Stimulated activated CD4-positive, alpha-beta T cell treated with anti-CD3 and anti-CD28 coated beads, Interleukin-15, amount 100 ng/mL, for 1 hour (primary cell): ENCODE results near the gene HOXD4.

Source experiments
- DNase-seq, 2 donors: peaks; one replicate each; pipeline ENCODE4 v3.0.0-alpha.2; 2020; ENCODE audit warnings: low read depth in 1 of 2, low spot score in 1 of 2

Gene HOXD4

DNA sequence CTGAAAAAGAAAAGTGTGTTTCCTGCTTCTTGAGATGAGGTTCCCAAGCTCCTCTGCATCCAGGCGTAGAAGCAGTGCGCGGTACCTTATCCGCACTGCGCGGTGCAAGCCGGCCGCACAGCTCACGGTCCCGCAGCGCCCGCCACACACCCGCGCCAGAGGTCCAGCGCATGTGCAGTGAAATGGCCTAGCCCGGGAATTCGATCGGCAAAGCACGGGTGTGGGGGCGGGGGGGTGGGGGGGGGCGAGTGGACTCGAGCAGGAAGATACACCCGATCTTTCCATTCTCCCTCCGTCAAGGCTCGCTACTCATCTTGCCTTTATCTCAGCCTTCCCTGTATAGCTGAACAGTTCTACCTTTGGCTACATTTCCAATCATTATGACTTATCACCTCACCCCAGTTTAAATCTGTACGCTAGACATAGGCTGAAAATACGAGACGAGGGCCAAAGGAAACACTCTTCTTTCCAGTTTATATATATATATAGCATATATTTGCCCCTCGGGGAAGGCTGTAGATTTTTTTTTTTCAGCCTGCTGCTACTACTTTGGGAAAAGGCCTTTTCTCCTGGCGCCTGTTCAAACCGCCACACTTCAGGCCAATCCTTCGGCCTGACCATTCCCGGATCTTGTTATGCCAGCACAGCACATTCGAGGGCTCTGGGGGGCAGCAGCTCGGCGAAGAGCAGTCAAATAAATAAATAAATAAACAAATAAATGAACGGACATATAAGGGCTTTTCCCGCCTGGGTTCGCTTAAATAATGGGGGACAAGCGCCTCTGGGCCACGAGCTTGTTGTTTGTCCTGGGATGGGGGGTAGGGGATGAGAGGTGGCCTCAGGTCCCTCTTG, 11.5 kb upstream of the HOXD4 start:
- DNase-seq: no peak

- peak in 1 of 2 donors; percentile 48 for DNase-seq
These were observed 10.6 kb upstream of the HOXD4 start for GRCh38 chr2:176140513-176141317.

- DNase-seq: no peak
These were observed 9.1 kb upstream of the HOXD4 start for GRCh38 chr2:176142281-176142680.

GRCh38 chr2:176145085-176145969, 6.0 kb upstream of the HOXD4 start:
- DNase-seq: no peak

- no peak for DNase-seq
These were observed 5.2 kb upstream of the HOXD4 start for GRCh38 chr2:176146101-176146500.

GRCh38 chr2:176146645-176147044, 4.7 kb upstream of the HOXD4 start:
- DNase-seq: no peak

DNA sequence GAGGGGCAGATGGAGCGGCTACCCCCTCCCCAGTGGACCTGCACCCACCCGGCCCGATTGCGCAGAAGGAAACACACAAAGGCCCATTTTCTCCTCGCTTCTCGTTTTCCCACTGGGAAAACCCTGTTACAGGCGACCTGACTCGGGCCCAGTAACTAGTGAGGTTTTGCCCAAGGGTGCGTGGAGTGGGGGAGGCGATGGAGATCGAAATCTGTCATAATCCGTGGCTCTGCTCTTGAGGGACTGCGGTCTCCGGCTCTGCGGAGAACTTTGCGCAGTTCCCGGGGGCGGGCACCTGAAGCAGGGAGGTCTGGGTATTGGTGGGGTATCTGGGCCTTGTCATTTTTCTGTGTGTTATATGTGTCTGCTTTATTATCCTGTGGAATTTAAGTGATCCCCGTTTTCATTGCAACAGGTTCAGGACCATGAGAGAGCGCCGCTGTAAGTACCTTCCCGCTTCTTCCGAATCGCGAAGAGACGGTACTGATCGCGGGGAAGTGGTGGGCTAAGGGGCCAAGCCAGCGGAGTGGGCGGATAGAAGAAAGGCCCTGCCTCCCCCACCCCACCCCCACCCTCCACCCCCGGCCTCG, 4.0 kb upstream of the HOXD4 start:
- DNase-seq: no peak

GRCh38 chr2:176147800-176148496, 3.4 kb upstream of the HOXD4 start:
- DNase-seq: no peak

- DNase-seq: no peak
These were observed 2.5 kb upstream of the HOXD4 start for GRCh38 chr2:176148751-176149421.

DNA sequence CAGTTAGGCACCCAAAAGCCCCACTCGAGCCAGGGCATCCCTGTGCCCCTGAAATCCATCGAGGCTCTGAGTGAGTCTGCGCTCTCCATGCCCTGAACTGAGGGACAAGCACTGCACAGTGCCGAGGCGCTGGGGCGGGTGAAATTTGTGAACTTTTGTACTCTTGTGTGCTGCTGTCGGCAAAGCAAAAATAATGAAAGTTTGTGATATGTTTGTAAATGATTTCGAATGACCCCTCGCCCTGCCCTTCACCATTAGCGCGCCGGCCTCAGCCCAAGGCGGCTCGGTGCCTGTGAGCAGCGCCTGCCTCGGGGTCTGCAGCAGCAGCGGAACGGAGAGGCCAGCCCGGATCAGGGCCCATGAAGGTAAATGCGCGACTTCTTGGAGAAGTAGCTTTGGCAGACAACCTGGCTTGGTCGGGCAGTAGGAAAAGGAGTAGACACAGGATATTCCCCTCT, 1.8 kb upstream of the HOXD4 start:
- DNase-seq: no peak

GRCh38 chr2:176149939-176150583, 1.3 kb upstream of the HOXD4 start:
- DNase-seq: no peak

- no peak for DNase-seq
These were observed 537 bp upstream of the HOXD4 start for GRCh38 chr2:176150584-176151441.

- DNase-seq: no peak
These were observed 1.2 kb downstream of the HOXD4 start for GRCh38 chr2:176152350-176153181.

DNA sequence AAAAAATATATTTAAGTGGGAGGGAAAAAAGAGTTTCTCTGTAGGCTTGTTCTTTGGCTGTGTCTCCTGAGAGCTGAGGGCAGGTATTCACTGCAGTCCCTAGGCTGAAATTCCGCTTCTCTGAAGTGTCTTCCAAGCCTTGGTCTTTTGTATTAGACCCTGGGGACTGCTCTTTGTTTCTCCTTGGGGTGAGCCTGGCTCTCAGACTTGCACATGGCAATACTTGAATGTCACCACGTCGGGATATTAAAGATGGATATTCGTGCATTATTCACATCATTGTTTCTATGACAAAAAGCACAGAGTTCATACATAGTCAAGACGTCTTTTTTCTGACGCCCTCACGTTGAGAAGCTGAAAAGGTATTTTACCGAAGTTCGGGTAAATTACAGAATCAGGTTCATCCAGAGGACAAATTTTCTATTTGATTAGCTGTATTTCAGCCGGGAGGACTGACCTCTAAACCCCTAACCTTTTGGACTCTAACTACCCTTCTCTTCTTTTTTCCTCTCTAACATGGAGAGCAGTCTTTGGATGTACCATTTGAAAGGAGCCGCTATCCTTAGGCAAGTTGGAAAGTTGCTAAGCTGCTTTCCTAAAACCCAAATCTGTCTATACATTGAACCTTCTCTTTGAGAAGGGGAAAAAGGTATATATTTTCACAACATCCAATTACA, 3.4 kb downstream of the HOXD4 start:
- no peak for DNase-seq

- DNase-seq: no peak
These were observed 4.2 kb downstream of the HOXD4 start for GRCh38 chr2:176155356-176156044.

- DNase-seq: no peak
These were observed 5.0 kb downstream of the HOXD4 start for GRCh38 chr2:176156301-176156806.
